K562 (cell line): ENCODE data around the gene SLC6A8. TPM values are rescaled to one million over a fixed set of nuclear protein-coding genes. Genes with fewer than 3 reads are reported as not detected.

ENCODE experiments used
- ATAC-seq: fragments of 200-7000 bp; cut with Tn5 transposase; 3 replicates; pipeline ENCODE4 v1.9.1; 2020; ENCODE audit warnings: moderate library complexity
- BruUV-seq: library from RNA; stranded (reverse); fragments of 400-500 nt; replicated peaks from 2 replicates; lab custom pipeline; 2021; lab: Mats Ljungman, UMichigan
- CTCF ChIA-PET: fragments of 300-600 bp; formaldehyde crosslinking; extraction: SDS; loops from one replicate; lab custom pipeline; 2021; ENCODE audit warnings: low intra/inter-chr PET ratio; lab: Yijun Ruan, JAX
- POLR2A ChIA-PET: fragments of 300-600, 350-650 bp; sonication (Branson Sonifier 250); formaldehyde crosslinking; extraction: SDS; loops from one replicate; lab custom pipeline; 2021; ENCODE audit warnings: antibody characterized with exemption, inconsistent platforms; lab: Yijun Ruan, JAX
- DNase-seq, 4 experiments: peaks; one replicate each; pipeline versions ENCODE4 v3.0.0 to v3.0.0-alpha.2; 2011 to 2018; ENCODE audit warnings: low spot score in 3 of 4, mixed read lengths in 3 of 4; ENCODE audit errors: extremely low read depth in 1 of 4
- FAIRE-seq: peaks from 2 replicates; lab custom pipeline; 2011; peaks lifted over from hg19 to GRCh38; lab: Jason Lieb, UNC
- H2AFZ ChIP-seq: 2 replicates; pipeline ENCODE4 v1.6.0; 2011; ENCODE audit warnings: low read depth, low read length, control low read depth, inconsistent platforms
- H3K27ac ChIP-seq: fragments of 200-600 bp; 3 replicates; pipeline ENCODE4 v1.8.0; 2011; ENCODE audit warnings: low read depth, mild to moderate bottlenecking, control low read depth, inconsistent platforms, low read length, moderate library complexity, mixed read lengths; ENCODE audit errors: extremely low read depth
- H3K27me3 ChIP-seq, 2 experiments: fragments of 300-600 bp in 1 of 2; 2 replicates in 1 of 2; 3 replicates in 1 of 2; pipeline versions ENCODE4 v1.6.0 to v1.8.0; 2011; ENCODE audit warnings: inconsistent platforms in 2 of 2, low read length in 2 of 2, mild to moderate bottlenecking in 1 of 2, mixed read lengths in 1 of 2, moderate library complexity in 1 of 2; ENCODE audit not compliant: control insufficient read depth in 2 of 2, insufficient read depth in 2 of 2
- H3K36me3 ChIP-seq: fragments of 300-600 bp; 3 replicates; pipeline ENCODE4 v1.8.0; 2011; ENCODE audit warnings: mild to moderate bottlenecking, low read length, inconsistent platforms; ENCODE audit not compliant: control insufficient read depth, insufficient read depth
- H3K4me1 ChIP-seq, 2 experiments: fragments of 200-600 bp in 1 of 2; replicated peaks in 1 of 2; 2 replicates in 1 of 2; 3 replicates in 1 of 2; pipeline versions ENCODE4 v1.5.1 to v1.8.0; 2011; ENCODE audit warnings: inconsistent platforms in 2 of 2, low read length in 2 of 2, mild to moderate bottlenecking in 1 of 2, mixed read lengths in 1 of 2, moderate library complexity in 1 of 2; ENCODE audit not compliant: control insufficient read depth in 2 of 2, insufficient read depth in 2 of 2
- H3K4me2 ChIP-seq: 2 replicates; pipeline ENCODE4 v1.6.1; 2011; ENCODE audit warnings: low read length, control low read depth, inconsistent platforms, mixed read lengths; ENCODE audit not compliant: insufficient read depth
- H3K4me3 ChIP-seq: fragments of 200-600 bp; sonication (generic), shearing (Covaris generic); 2 replicates; pipeline ENCODE4 v1.5.1; 2016; ENCODE audit warnings: control low read depth, inconsistent platforms
- H3K79me2 ChIP-seq: fragments of 200-600 bp; 3 replicates; pipeline ENCODE4 v1.8.0; 2011; ENCODE audit warnings: low read length, inconsistent platforms; ENCODE audit not compliant: control insufficient read depth, insufficient read depth
- H3K9ac ChIP-seq, 2 experiments: 2 replicates each; pipeline versions ENCODE4 v1.6.0 to v1.6.1; 2011; ENCODE audit warnings: low read depth in 2 of 2, low read length in 2 of 2, control low read depth in 1 of 2, inconsistent platforms in 1 of 2, mild to moderate bottlenecking in 1 of 2, mixed read lengths in 1 of 2; ENCODE audit not compliant: insufficient read depth in 1 of 2
- H3K9me1 ChIP-seq: one replicate; pipeline ENCODE4 v1.6.0; 2011; ENCODE audit warnings: inconsistent platforms, mild to moderate bottlenecking, low read length, moderate library complexity; ENCODE audit not compliant: control insufficient read depth, insufficient read depth
- H3K9me3 ChIP-seq: replicated peaks from 2 replicates; pipeline ENCODE4 v1.5.1; 2011; ENCODE audit warnings: low read depth, low read length, inconsistent platforms; ENCODE audit not compliant: control insufficient read depth, insufficient read depth
- H4K20me1 ChIP-seq: replicated peaks from 2 replicates; pipeline ENCODE4 v1.6.1; 2011; ENCODE audit warnings: low read length, inconsistent platforms, mixed read lengths; ENCODE audit not compliant: control insufficient read depth, insufficient read depth
- CC2D1A ChIP-seq: fragments of 450-650 bp; IDR thresholded peaks from 2 replicates; pipeline ENCODE4 v1.6.1; 2017; ENCODE audit warnings: mild to moderate bottlenecking
- ERF ChIP-seq: fragments of 450-650 bp; formaldehyde crosslinking; IDR thresholded peaks from 2 replicates; pipeline ENCODE4 v1.4.0; 2020; ENCODE audit warnings: mild to moderate bottlenecking, mixed read lengths
- HSF4 ChIP-seq: fragments of 250-450 bp; sonication (Bioruptor Pico); IDR thresholded peaks from 2 replicates; pipeline ENCODE4 v2.1.2; 2022; ENCODE audit warnings: mild to moderate bottlenecking, moderate library complexity, borderline replicate concordance
- MYC ChIP-seq, 2 experiments: fragments of 250-450 bp in 1 of 2; sonication (Bioruptor Pico) in 1 of 2; IDR thresholded peaks; 2 replicates each; pipeline versions ENCODE4 v1.5.1 to v1.6.1; 2012 to 2021; ENCODE audit warnings: low read depth in 2 of 2, borderline replicate concordance in 1 of 2, improper control_type of control experiment in 1 of 2, low read length in 1 of 2, mild to moderate bottlenecking in 1 of 2, moderate library complexity in 1 of 2
- POLR2A ChIP-seq: fragments of 450-650 bp; conservative IDR thresholded peaks from 2 replicates; pipeline ENCODE4 v1.6.1; 2016
- SP2 ChIP-seq: IDR thresholded peaks from 2 replicates; pipeline ENCODE4 v1.6.1; 2011; ENCODE audit warnings: mild to moderate bottlenecking, low read depth, low read length, moderate library complexity; ENCODE audit not compliant: poor library complexity, severe bottlenecking; ENCODE audit errors: extremely low read depth
- ZEB2 ChIP-seq: fragments of 450-650 bp; IDR thresholded peaks from 2 replicates; pipeline ENCODE4 v1.6.1; 2016
- ZNF146 ChIP-seq: IDR thresholded peaks from one replicate; pipeline ENCODE4 v1.6.1; 2018; ENCODE audit warnings: missing compliant biosample characterization; ENCODE audit not compliant: unreplicated experiment
- ZNF324 ChIP-seq: fragments of 250-450 bp; sonication (Bioruptor Pico); IDR thresholded peaks from 2 replicates; pipeline ENCODE4 v1.4.0; 2020; ENCODE audit warnings: mild to moderate bottlenecking
- ZNF408 ChIP-seq: fragments of 250-450 bp; sonication (Bioruptor Pico); IDR thresholded peaks from 2 replicates; pipeline ENCODE4 v1.4.0; 2020; ENCODE audit warnings: low read depth, mild to moderate bottlenecking, moderate library complexity
- ZNF589 ChIP-seq: fragments of 200-800 bp; sonication (Bioruptor generic); IDR thresholded peaks from 2 replicates; pipeline ENCODE4 v1.6.1; 2016; ENCODE audit warnings: low read depth, missing genetic modification characterization, missing compliant biosample characterization
- ZSCAN29 ChIP-seq: fragments of 450-650 bp; IDR thresholded peaks from 2 replicates; pipeline ENCODE4 v1.6.1; 2017
- WGBS: fragments of 100-300 bp; shearing (Covaris generic); methylation state at CpG from one replicate; pipeline ENCODE4 v1.1.6; 2016; ENCODE audit warnings: low coverage, mixed read lengths; ENCODE audit not compliant: insufficient coverage; ENCODE audit errors: missing lambda C conversion rate; 5-methylcytosine and 5-hydroxymethylcytosine counted together
- in situ Hi-C: fragments of 300-500 bp; cut with MboI; formaldehyde crosslinking; loops from 4 replicates; pipeline ENCODE4 v1.15.0; 2018; ENCODE audit warnings: inconsistent platforms, mixed read lengths
- intact Hi-C: fragments of 100-400 bp; cut with micrococcal nuclease; formaldehyde crosslinking; loops from 2 replicates; pipeline ENCODE4 v1.14.2; 2022
- polyA plus RNA-seq, 8 experiments: library from polyadenylated mRNA; depleted of rRNA in 4 of 8; stranded (reverse) in 5 of 8; unstranded in 3 of 8; fragments of >200 nt; fragmentation: Nextera tagmentation in 2 of 8; fragmentation: Illumina TruSeq in 1 of 8; extraction: Ambion mirVana in 2 of 8; extraction: Trizol in 1 of 8; gene quantifications; 2 replicates each; pipeline versions ENCODE4 v1.2.1 to v1.2.3, GENCODE V29; 2011 to 2014; ENCODE audit warnings: inconsistent platforms in 1 of 8, missing spikeins in 1 of 8
- total RNA-seq, 7 experiments: library from RNA; depleted of rRNA in 6 of 7; stranded (reverse); fragments of >200 nt in 6 of 7; fragmentation: Illumina TruSeq in 2 of 7; extraction: Trizol in 2 of 7; gene quantifications; 2 replicates each; pipeline versions ENCODE4 v1.2.1 to v1.2.3, GENCODE V29; 2011 to 2021; ENCODE audit warnings: low replicate concordance in 1 of 7
- TF ChIP-seq, protein P1 (sequence below): fragments of 450-650 bp; IDR thresholded peaks from 2 replicates; pipeline ENCODE4 v1.6.1; 2016; ENCODE audit warnings: borderline replicate concordance
- TF ChIP-seq, protein P2 (sequence below): sonication (generic); formaldehyde crosslinking; IDR thresholded peaks from 2 replicates; pipeline ENCODE4 v1.8.1; 2022; ENCODE audit warnings: missing genetic modification reagents
- TF ChIP-seq, protein P3 (sequence below), 2 experiments: fragments of 450-650 bp; conservative IDR thresholded peaks; 2 replicates each; pipeline ENCODE4 v1.6.1; 2017; ENCODE audit warnings: mild to moderate bottlenecking in 2 of 2, moderate library complexity in 2 of 2
- TF ChIP-seq, protein P4 (sequence below): sonication (generic); formaldehyde crosslinking; IDR thresholded peaks from 2 replicates; pipeline ENCODE4 v1.8.1; 2022; ENCODE audit warnings: missing genetic modification reagents

SLC6A8 gene
- total and polyA plus RNA-seq, 9 of the 15 experiments (the other 6 are each of a cell fraction or from before 2014, with no cell fraction given), result 0.68 to 144 (median 34.3) TPM

DNA sequence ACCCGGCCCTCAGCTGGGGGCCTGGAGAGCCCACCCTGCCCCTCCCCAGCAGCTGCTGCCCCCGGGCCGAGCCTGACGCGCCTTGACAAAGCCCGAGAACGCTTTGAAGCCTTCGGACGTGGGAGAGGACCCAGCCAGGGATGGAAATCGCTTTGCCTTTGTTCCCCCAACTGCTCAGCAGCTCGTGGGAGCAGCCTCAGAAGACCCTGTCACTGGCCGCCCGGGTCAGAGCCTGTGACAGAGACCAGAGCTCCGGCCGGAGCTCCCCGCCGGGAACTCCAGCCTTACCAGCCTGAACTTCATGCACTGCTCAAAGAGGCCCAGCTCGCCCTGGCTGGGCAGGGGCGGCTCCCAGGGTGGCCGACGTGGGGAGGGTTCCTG is 2.6 kb upstream of the SLC6A8 start:
- H3K27ac ChIP-seq, result no peak overlapping the region
- WGBS, result 93% methylated on average over 5 of the region's 21 CpGs
- DNase-seq (no peak), ATAC-seq (no peak), FAIRE-seq (no peak)
- BruUV-seq, result no TSS peak
- no peaks in the 10 kb centered on the region for H3K27me3 ChIP-seq
- H3K9me3 ChIP-seq, result peaks cover 3% of the 10 kb centered on the region; the same call in 1 of the 2 replicates
- no peak overlapping the region for H3K4me3 ChIP-seq
- TF ChIP-seq ERF (CRISPR knock-in tag) (no peak), SP2 (no peak), POLR2A (no peak), HSF4 (no peak), ZEB2 (no peak), ZNF408 (CRISPR knock-in tag) (no peak), ZNF324 (CRISPR knock-in tag) (no peak), CC2D1A (no peak), MYC (IDR thresholded peaks at IDR 0.05; ENCODE audit: low read depth, low read length) (no peak), MYC (CRISPR knock-in tag; IDR thresholded peaks at IDR 0.05; ENCODE audit: borderline replicate concordance, low read depth) (no peak), ZNF589 (CRISPR knock-in tag) (no peak), ZSCAN29 (no peak), ZNF146 (CRISPR knock-in tag) (no peak)
- TF ChIP-seq, protein P1, sequence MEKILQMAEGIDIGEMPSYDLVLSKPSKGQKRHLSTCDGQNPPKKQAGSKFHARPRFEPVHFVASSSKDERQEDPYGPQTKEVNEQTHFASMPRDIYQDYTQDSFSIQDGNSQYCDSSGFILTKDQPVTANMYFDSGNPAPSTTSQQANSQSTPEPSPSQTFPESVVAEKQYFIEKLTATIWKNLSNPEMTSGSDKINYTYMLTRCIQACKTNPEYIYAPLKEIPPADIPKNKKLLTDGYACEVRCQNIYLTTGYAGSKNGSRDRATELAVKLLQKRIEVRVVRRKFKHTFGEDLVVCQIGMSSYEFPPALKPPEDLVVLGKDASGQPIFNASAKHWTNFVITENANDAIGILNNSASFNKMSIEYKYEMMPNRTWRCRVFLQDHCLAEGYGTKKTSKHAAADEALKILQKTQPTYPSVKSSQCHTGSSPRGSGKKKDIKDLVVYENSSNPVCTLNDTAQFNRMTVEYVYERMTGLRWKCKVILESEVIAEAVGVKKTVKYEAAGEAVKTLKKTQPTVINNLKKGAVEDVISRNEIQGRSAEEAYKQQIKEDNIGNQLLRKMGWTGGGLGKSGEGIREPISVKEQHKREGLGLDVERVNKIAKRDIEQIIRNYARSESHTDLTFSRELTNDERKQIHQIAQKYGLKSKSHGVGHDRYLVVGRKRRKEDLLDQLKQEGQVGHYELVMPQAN, result no peak
- TF ChIP-seq, protein P2, sequence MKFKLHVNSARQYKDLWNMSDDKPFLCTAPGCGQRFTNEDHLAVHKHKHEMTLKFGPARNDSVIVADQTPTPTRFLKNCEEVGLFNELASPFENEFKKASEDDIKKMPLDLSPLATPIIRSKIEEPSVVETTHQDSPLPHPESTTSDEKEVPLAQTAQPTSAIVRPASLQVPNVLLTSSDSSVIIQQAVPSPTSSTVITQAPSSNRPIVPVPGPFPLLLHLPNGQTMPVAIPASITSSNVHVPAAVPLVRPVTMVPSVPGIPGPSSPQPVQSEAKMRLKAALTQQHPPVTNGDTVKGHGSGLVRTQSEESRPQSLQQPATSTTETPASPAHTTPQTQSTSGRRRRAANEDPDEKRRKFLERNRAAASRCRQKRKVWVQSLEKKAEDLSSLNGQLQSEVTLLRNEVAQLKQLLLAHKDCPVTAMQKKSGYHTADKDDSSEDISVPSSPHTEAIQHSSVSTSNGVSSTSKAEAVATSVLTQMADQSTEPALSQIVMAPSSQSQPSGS, result no peak
- TF ChIP-seq, protein P3, sequence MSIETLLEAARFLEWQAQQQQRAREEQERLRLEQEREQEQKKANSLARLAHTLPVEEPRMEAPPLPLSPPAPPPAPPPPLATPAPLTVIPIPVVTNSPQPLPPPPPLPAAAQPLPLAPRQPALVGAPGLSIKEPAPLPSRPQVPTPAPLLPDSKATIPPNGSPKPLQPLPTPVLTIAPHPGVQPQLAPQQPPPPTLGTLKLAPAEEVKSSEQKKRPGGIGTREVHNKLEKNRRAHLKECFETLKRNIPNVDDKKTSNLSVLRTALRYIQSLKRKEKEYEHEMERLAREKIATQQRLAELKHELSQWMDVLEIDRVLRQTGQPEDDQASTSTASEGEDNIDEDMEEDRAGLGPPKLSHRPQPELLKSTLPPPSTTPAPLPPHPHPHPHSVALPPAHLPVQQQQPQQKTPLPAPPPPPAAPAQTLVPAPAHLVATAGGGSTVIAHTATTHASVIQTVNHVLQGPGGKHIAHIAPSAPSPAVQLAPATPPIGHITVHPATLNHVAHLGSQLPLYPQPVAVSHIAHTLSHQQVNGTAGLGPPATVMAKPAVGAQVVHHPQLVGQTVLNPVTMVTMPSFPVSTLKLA (conservative IDR thresholded peaks at IDR 0.05), result no peak
- TF ChIP-seq, protein P4, sequence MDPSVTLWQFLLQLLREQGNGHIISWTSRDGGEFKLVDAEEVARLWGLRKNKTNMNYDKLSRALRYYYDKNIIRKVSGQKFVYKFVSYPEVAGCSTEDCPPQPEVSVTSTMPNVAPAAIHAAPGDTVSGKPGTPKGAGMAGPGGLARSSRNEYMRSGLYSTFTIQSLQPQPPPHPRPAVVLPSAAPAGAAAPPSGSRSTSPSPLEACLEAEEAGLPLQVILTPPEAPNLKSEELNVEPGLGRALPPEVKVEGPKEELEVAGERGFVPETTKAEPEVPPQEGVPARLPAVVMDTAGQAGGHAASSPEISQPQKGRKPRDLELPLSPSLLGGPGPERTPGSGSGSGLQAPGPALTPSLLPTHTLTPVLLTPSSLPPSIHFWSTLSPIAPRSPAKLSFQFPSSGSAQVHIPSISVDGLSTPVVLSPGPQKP (CRISPR knock-in tag), result no peak
- in situ Hi-C loops (no loop called here), intact Hi-C loops (no loop called here)
- H3K36me3 ChIP-seq, result peaks cover 5% of the 10 kb centered on the region; the same call in 1 of the 3 replicates
- CTCF ChIA-PET, result no interaction called here
- H4K20me1 ChIP-seq, result peaks cover 5% of the 10 kb centered on the region
- H3K79me2 ChIP-seq, result peaks cover 17% of the 10 kb centered on the region
- no peak overlapping the region for H3K4me2 ChIP-seq
- no peak overlapping the region; a peak in 1 of 4 replicates for H3K9ac ChIP-seq
- H3K4me1 ChIP-seq, result peaks cover 15 to 42% of the 10 kb centered on the region in 2 experiments; a peak in 4 of 5 replicates
- POLR2A ChIA-PET, result interaction anchor here (0.6 to 1.2 kb wide), 3 partner anchors 46 to 107 kb away, joined by 3 read pairs; no protein-coding TSS in a partner anchor
- no peaks in the 10 kb centered on the region for H3K9me1 ChIP-seq
- H2AFZ ChIP-seq, result no peak overlapping the region
